ENCODE measurements around the gene SEC23B. TPM values are rescaled to one million over a fixed set of nuclear protein-coding genes. Genes with fewer than 3 reads are reported as not detected.

Gene SEC23B
- total and polyA plus RNA-seq, 2 of the 8 experiments (the other 6 are each of a cell fraction or from before 2014, with no cell fraction given): 53.3 to 62.8 TPM

DNA sequence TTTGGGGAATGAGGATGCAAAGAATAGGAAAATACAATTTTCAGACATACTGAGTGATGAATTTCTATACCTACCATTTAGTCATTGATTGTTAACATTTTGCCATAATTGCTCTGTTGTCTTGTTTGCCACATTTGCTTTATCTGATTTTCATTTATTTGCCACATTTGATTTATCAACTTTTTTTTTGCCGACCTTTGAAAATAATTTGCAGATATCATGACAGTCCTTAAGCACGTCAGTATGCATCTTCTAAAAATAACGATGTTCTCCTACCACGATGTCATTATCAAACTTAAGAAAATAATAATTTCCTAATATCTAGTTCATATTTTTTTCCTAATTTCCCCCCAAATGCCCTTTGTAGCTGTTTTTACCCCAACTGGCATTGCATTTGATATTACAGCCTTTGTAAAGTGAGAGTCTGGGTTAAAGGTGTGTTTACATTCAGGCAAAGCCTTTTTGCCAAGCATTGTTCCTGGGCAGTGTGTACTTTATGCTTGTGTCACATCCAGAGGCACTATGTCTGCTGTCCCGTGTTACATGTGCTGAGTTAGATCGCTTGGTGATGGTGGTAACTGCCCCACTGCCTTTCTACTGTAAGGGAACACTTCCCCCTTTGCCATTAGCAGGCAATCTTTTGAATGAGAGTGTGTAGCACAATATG is 26.4 kb downstream of the SEC23B start:
- Histone ChIP-seq H3K79me1 (ENCODE audit: low read depth, low read length) (no peaks in the 10 kb centered on the region; the same call in none of the 2 replicates), H3K4me1 (replicated peaks in 1 of 4; ENCODE audit: control insufficient read depth in 3 of 4, insufficient read depth in 4 of 4, low read length in 3 of 4) (no peaks in the 10 kb centered on the region), H3K9ac (replicated peaks in 1 of 4; ENCODE audit: extremely low read depth in 1 of 4, low read depth in 3 of 4, low read length in 3 of 4) (no peak overlapping the region), H4K8ac (ENCODE audit: extremely low read depth, insufficient read depth, low read length) (no peak overlapping the region), H3K18ac (ENCODE audit: extremely low read depth, low read length) (no peak overlapping the region), H2BK5ac (ENCODE audit: low read depth, low read length) (no peak overlapping the region), H3K36me3 (ENCODE audit: control insufficient read depth in 2 of 4, insufficient read depth in 4 of 4, low read length in 3 of 4) (peaks cover 16 to 58% (median 47%) of the 10 kb centered on the region in 4 experiments), H2BK120ac (replicated peaks; ENCODE audit: low read depth, low read length) (no peak overlapping the region), H4K5ac (ENCODE audit: insufficient read length, low read depth, low read length) (no peak overlapping the region), H3K27me3 (replicated peaks in 1 of 4; ENCODE audit: control insufficient read depth in 3 of 4, extremely low read depth in 1 of 4, insufficient read depth in 3 of 4, low read length in 3 of 4) (no peaks in the 10 kb centered on the region), H2BK12ac (ENCODE audit: low read depth, low read length) (no peak overlapping the region), H3K4me3 (ENCODE audit: extremely low read depth in 1 of 4, insufficient read depth in 2 of 4, low read depth in 3 of 4, low read length in 4 of 4) (no peak overlapping the region), H3K23me2 (ENCODE audit: low read depth, low read length) (no peaks in the 10 kb centered on the region), H3K27ac (ENCODE audit: low read depth, low read length) (no peak overlapping the region), H3K79me2 (ENCODE audit: control insufficient read depth in 1 of 2, insufficient read depth in 2 of 2, low read length in 2 of 2) (no peaks in the 10 kb centered on the region), H2BK20ac (ENCODE audit: low read length) (no peak overlapping the region), H4K91ac (replicated peaks; ENCODE audit: insufficient read length, low read length) (no peak overlapping the region), H3K4ac (replicated peaks; ENCODE audit: insufficient read length, low read depth, low read length) (no peak overlapping the region), H3K56ac (replicated peaks; ENCODE audit: insufficient read length, low read depth, low read length) (no peak overlapping the region), H2BK15ac (ENCODE audit: low read length) (no peak overlapping the region), H3K14ac (ENCODE audit: insufficient read length) (no peak overlapping the region), H2AK5ac (ENCODE audit: low read depth, low read length) (no peak overlapping the region), H3K4me2 (ENCODE audit: insufficient read depth in 1 of 2, low read depth in 2 of 2, low read length in 2 of 2) (no peak overlapping the region), H3K9me3 (ENCODE audit: insufficient read depth in 2 of 2, low read depth in 1 of 2, low read length in 1 of 2) (no peaks in the 10 kb centered on the region), H4K20me1 (replicated peaks in 1 of 2; ENCODE audit: control insufficient read depth in 1 of 2, insufficient read depth in 2 of 2, low read length in 2 of 2) (peaks cover 2% of the 10 kb centered on the region in 2 experiments), H2AFZ (ENCODE audit: low read length) (no peak overlapping the region), H3K23ac (ENCODE audit: insufficient read length) (no peak overlapping the region)
- WGBS, 2 experiments (ENCODE audit: extremely low coverage in 1 of 2, insufficient coverage in 1 of 2, insufficient read length in 1 of 2, insufficient replicate concordance in 2 of 2, low coverage in 1 of 2, low lambda C conversion rate in 2 of 2, missing lambda C conversion rate in 1 of 2): 82% methylated on average over 6 of the region's 6 CpGs; no CpG with 5 or more reads in 1 of the 2 experiments
- no peak for DNase-seq (ENCODE audit: low read depth in 1 of 2, low spot score in 2 of 2)
- POLR2A ChIA-PET (ENCODE audit: partially characterized antibody): no interaction called here
- CTCF ChIA-PET (ENCODE audit: partially characterized antibody): no interaction called here
- no peak for FAIRE-seq
- no peak for TF ChIP-seq CHD2 (IDR thresholded peaks at IDR 0.05; ENCODE audit: low read length)
- no peak for TF ChIP-seq SUZ12 (IDR thresholded peaks at IDR 0.05; ENCODE audit: low read length)
- no peak for TF ChIP-seq POLR2AphosphoS5 (IDR thresholded peaks at IDR 0.05; ENCODE audit: low read depth, low read length)
- no peak for TF ChIP-seq SP1 (IDR thresholded peaks at IDR 0.05; ENCODE audit: low read depth, low read length)

Data from H1 (cell line).